Ammon's horn (tissue), 1 donor: ENCODE measurements around the gene NEDD4.
A peak's percentile ranks its signal among the peaks of the same experiment; 100 is the strongest.
"Not testable (repeated sequence)": the region's sequence is repeated elsewhere in the genome, so short reads cannot be mapped to it uniquely, and the experiment has no call there.

Source experiments
- DNase-seq: peaks from one replicate; pipeline ENCODE4 v3.0.0-alpha.2; 2016; ENCODE audit warnings: low spot score

The NEDD4 gene

GRCh38 chr15:55824857-55825613 lies 168.4 kb downstream of the NEDD4 start:
- peak; percentile 17 for DNase-seq

GRCh38 chr15:55823699-55824340 lies 169.6 kb downstream of the NEDD4 start:
- DNase-seq: no peak

GRCh38 chr15:55823191-55823670 lies 170.2 kb downstream of the NEDD4 start:
- no peak for DNase-seq

GRCh38 chr15:55821740-55822139 lies 171.7 kb downstream of the NEDD4 start:
- not testable (repeated sequence) for DNase-seq

- DNase-seq: no peak
These were observed 173.4 kb downstream of the NEDD4 start for GRCh38 chr15:55820043-55820442.

GRCh38 chr15:55819397-55820034 lies 173.9 kb downstream of the NEDD4 start:
- no peak for DNase-seq

GRCh38 chr15:55816017-55816416 lies 177.4 kb downstream of the NEDD4 start:
- no peak for DNase-seq

GRCh38 chr15:55802600-55803376 lies 190.6 kb downstream of the NEDD4 start:
- DNase-seq: no peak

- DNase-seq: no peak
These were observed 193.2 kb downstream of the NEDD4 start for GRCh38 chr15:55800216-55800615.

- no peak for DNase-seq
These were observed 193.9 kb downstream of the NEDD4 start for GRCh38 chr15:55799291-55800212.

GRCh38 chr15:55796321-55796965 lies 197.0 kb downstream of the NEDD4 start:
- DNase-seq: no peak

- DNase-seq: no peak
These were observed 198.4 kb downstream of the NEDD4 start for GRCh38 chr15:55795031-55795430.

GRCh38 chr15:55791551-55792400 lies 201.6 kb downstream of the NEDD4 start:
- no peak for DNase-seq

- no peak for DNase-seq
These were observed 204.2 kb downstream of the NEDD4 start for GRCh38 chr15:55789066-55789660.

GRCh38 chr15:55786341-55786740 lies 207.1 kb downstream of the NEDD4 start:
- no peak for DNase-seq

GRCh38 chr15:55785593-55785992 lies 207.8 kb downstream of the NEDD4 start:
- DNase-seq: not testable (repeated sequence)

- DNase-seq: no peak
These were observed 209.1 kb downstream of the NEDD4 start for GRCh38 chr15:55784286-55784685.

GRCh38 chr15:55782901-55783300 lies 210.5 kb downstream of the NEDD4 start:
- no peak for DNase-seq

GRCh38 chr15:55780292-55780691 lies 213.1 kb downstream of the NEDD4 start:
- DNase-seq: no peak
